Measurements from ENCODE around the gene CCL18.
"Not testable (repeated sequence)": the region's sequence is repeated elsewhere in the genome, so short reads cannot be mapped to it uniquely, and the experiment has no call there.

Gene CCL18

DNA sequence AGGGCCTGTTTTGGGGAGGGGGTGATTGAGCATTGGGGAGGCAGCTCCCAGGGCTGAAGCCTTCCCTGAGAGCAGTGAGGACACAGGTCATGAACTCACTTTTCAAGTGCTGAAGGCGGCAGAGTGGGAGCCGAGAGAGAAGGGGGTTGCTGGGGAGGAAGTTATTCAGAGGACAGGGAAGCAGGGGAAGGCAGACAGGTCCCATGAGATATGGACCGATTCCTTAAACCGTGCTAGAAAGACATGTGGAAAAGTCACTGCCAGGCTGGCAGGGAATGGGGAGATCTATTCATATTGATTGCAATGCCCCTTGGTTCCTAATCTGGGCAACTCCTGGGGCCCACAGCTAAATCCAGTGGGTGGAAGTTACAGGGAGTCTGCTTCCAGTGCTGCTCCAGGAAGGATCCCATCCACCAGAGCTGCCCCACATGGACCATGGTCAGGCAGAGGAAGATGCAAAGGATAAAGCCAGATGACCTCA lies 40.7 kb downstream of the CCL18 start:
- DNase-seq: no peak

DNA sequence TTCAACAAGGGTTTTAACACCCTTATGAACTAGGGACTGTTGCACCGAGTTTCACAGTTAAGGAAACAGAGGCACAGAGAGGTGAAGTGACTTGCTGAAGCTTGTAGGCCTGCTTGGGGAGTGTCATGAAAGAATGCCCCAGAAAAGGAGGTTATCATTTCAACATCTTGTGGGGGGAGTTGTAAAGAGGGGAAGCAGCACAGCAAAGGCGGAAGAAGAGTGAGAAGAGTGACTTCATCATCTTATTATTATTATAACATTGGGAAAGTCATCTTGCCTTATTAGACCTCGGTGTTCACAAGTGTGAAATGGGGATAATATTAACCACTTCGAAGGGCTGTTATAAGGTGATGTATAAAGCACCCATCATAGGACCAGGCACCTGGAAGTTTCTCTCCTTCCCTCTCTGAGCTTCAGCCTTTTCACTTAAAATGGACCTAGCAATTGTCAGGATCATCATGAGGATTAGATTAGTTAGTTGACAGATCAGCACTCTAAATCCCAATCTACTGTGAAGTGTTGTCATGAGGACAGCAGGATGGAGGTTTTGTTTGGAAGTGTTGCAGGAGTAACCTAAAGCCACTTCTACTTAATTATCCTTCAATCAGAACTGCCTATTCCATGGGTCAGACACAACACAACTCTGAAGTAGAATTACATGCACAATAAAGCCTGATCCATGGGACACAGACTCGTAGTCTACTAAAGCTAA lies 41.9 kb downstream of the CCL18 start:
- DNase-seq: no peak

DNA sequence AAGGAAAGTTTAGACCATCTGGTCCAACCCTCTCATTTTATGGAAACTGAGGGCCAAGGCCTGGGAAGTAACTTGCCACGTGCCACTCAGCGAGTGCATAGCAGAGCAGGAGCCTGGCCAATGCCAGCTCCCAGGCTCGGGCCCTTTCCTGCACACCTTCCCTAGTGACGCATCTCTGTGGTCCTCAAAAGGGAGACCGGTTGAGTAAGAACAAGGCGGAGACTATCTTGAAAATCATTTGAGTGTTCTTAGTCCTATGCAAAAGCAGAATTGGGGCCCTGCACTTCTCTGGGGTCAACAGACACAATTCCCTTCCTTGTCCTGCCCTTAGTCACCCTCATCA lies 42.4 kb downstream of the CCL18 start:
- DNase-seq: no peak

DNA sequence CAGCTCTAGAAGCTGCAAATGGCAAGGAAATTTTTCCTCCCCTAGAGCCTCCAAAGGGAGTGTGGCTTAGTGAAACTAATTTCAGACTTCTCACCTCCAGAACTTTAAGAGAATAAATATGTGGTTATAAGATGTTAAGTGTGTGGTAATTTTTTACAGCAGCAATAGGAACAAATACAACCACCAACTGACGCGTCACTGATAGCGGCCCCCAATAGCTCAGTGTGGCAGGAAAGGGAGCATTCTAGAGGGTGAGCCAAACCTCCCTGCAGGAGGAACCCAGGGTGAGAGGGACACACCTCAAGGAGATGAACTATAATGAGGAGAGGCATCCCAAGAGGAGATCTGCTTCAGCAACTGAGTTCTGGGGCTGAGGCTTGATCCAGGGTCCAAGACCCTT lies 43.6 kb downstream of the CCL18 start:
- no peak for DNase-seq

DNA sequence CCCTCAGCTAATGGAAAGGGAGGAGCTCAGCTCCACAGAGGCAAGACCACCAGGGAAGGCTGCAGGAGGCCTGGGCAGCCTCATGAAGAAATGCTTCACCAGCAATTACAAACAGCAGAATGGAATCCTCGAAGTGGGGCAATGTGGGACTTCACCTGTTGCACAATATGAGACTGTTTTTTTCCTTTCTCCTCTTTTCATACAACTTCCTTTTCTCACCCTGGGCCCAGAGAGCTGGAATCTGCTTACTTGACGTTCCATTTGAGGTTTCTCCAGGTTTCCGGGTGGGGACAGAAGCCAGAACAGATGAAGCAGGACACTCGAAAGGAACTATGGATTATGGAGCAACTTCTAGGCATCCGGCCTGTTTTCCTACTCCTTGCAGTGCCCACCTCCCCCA lies 44.2 kb downstream of the CCL18 start:
- not testable (repeated sequence) for DNase-seq

DNA sequence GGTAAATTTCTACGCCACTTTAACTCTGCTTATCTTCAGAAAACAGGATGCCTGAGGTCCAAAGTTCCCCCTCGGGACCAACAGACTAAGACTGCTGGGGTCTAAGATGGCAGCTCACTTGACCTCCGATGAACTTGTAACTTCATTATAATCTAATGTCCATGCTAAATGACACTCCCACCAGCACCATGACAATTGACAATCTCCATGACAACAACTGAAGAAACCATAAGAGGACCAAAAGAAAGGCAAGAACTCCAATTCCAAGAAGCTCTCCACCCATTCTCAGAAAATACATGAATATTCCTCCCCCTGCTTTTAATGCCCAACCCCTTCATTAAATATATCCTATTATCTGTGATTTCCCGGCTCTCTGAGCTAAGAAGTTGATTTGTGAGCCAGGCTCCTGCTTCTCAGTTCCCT lies 47.0 kb downstream of the CCL18 start:
- no peak for DNase-seq

DNA sequence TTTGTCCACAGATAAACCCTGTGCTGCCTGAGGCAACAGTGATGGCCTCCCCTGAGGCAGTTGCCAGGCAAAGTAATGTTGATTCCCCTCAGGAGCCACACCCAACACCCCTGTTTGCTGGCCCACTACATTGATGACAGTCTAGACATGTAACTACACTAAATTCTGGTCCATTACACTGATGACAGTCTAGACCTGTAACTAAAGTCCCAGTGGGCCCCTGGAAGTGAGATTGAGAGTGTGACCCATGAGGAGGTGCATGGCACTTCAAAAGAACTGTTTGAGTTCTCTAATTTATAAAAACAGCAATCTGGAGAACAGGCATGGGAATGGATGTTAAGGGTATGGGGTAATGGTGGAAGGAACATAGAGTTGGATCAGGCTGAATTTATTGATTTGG lies 48.5 kb downstream of the CCL18 start:
- DNase-seq: no peak

DNA sequence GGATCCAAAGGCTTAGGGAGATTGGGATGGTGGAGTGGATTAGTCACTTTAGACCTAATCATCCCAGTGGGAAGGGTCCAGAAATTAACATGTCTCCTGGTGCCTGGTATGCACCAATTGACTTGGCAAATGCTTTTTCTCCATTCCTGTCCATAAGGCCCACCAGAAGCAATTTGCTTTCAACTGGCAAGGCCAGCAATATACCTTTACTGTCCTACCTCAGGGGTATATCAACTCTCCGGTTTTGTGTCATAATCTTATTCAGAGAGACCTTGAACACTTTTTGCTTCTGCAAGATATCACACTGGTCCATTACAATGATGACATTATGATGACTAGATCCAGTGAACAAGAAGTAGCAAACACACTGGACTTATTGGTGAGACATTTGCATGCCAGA lies 49.1 kb downstream of the CCL18 start:
- DNase-seq: not testable (repeated sequence)

DNA sequence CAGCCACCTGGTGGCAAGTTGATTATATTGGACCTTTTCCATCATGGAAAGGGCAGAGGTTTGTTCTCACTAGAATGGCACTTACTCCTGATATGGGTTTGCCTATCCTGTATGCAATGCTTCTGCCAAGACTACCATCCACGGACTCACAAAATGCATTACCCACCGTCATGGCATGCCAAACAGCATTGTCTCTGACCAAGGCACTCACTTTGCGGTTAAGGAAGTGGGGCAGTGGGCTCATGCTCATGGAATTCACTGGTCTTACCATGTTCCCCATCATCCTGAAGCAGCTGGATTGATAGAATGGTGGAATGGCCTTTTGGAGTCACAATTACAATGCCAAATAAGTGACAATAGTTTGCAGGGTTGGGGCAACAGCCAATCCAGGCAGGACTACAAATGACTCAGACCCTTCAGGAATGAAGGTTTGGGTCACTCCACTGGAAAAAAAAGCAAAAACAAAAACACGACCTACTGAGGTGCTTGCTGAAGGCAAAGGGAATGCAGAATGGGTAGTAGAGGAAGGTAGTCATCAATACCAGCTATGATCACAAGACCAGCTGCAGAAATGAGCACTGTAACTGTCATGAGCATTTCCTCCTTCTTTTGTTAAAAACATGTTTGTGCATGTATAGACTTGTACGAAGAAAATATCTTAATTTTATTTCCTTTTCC lies 51.0 kb downstream of the CCL18 start:
- DNase-seq: not testable (repeated sequence)

DNA sequence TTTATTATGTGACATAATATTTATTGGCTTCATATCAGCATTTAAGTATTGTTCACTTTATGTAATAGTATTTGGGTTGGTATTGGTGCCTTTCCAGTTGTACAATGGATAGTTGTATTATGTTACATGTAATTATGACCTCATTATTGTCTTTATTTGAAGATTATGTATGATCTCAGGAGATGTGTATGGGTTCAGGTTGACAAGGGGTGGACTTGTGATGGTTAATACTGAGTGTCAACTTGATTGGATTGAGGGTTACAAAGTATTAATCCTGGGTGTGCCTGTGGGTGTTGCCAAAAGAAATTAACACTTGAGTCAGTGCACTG lies 51.5 kb downstream of the CCL18 start:
- DNase-seq: not testable (repeated sequence)

DNA sequence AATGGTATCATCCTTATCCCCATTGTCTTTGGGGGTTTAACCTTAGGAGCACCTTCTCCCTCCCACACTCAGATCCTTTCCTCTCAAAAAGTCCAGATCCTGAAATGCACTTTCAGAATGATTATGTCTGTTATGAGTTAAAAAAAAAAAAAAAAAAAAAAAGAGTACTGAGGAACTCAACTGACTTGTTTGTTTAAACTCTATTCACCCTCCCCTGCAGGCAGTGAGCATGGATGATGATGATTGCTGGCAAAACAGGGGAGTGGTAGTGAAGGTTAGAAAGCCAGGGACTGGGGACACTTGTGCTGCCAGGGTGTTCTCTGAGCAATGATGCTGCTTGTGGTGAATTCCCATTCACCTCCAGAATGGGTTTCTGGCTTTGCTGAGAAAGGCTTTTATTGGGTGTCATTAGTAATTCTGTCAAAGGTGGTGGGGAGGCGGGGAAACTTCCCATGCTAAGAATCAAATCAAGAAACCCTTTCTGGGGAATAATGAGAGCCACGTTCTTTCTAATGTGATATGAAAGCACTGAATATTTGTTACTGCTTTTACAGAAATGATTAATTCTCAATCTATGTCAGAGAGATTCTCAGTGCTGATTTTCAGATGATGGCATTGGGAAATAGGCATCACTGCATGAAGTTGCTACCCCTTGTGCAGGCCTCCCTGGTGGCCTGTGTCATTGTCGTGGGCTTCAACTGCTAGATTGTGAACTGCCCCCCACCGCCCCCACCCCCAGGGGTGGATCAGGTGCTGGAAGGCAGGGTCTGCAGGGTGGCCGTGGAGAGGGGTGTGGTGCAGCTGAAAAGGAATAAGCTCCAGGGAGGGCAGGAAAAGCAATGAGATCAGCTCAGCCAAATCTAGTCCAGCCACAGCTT lies 53.7 kb downstream of the CCL18 start:
- no peak for DNase-seq

DNA sequence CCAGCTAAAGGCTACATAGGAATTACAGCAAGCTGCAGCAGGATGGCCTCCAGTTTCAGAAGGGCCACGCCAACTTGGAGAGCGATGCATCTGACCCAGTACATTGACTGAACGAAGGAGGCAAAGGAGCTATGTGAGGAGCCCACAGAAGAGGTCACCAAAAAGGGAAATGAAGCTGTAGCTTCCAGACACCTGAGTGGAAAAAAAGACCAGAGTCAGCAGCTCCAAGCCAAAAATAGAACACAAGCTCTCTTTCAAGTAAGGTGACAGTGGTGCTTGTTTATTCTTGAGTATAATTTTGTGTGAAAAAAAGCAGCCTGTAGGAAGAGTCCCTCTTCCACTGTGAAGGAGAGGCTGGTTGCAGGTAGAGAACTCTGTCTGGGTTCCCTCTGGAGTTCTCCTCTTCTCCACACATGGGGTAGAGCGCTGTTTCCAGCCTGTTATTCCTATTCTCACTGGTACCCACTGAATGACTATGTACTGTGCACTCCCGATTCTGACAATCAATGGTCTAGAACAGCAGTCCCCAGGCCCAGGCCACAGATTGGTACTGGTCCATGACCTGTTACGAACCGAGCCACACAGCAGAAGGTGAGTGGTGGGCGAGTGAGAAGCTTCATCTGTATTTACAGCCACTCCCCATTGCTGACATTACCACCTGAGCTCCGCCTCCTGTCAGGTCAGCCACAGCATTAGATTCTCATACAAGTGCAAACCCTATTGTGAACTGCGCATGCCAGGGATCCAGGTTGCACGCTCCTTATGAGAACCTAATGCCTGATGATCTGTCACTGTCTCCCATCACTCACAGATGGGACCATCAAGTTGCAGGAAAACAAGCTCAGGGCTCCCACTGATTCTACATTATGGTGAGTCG lies 54.6 kb downstream of the CCL18 start:
- DNase-seq: no peak

DNA sequence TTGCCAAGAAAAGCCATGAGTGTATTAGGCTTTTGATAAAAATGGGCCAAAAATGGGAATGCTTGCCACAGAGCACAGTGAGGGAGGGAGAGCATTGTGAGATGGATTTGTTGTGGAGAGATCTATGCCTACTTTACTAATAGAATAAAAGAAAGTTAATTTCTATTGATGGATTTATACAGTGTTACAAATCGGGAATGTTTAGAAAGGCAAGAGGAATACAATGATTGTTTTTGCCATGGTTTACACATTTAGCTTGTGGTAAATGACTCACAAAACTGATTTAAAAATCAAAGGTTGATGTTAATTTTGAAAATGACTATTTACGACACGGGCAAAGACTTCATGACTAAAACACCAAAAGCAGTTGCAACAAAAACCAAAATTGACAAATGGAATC lies 56.1 kb downstream of the CCL18 start:
- DNase-seq: no peak

DNA sequence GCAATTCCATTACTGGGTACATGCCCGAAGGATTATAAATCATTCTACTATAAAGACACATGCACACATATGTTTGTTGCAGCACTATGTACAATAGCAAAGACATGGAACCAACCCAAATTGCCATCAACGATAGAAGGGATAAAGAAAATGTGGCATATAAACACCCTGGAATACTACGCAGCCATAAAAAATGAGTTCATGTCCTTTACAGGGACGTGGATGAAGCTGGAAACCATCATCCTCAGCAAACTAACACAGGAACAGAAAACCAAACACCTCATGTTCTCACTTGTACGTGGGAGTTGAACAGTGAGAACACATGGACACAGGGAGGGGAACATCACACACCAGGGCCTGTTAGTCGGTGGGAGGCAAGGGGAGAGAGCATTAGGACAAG lies 57.0 kb downstream of the CCL18 start:
- not testable (repeated sequence) for DNase-seq
